Raji (cell line): ENCODE results near the gene NFE2L2.

Source experiments
- POLR2A ChIP-seq: IDR thresholded peaks from 2 replicates; pipeline ENCODE4 v1.6.1; 2011; ENCODE audit warnings: low read depth, low read length, control low read depth; ENCODE audit not compliant: insufficient read depth

NFE2L2 gene

GRCh38 chr2:177201919-177202346, 62.6 kb downstream of the NFE2L2 start:
- no peak for TF ChIP-seq POLR2A

GRCh38 chr2:177195194-177195593, 69.3 kb downstream of the NFE2L2 start:
- TF ChIP-seq POLR2A = no peak

- no peak for TF ChIP-seq POLR2A
These were observed 71.3 kb downstream of the NFE2L2 start for GRCh38 chr2:177193240-177193639.

- TF ChIP-seq POLR2A = no peak
These were observed 71.7 kb downstream of the NFE2L2 start for GRCh38 chr2:177192788-177193187.

GRCh38 chr2:177190941-177191340, 73.6 kb downstream of the NFE2L2 start:
- TF ChIP-seq POLR2A = no peak

GRCh38 chr2:177188482-177189469, 75.8 kb downstream of the NFE2L2 start:
- no peak for TF ChIP-seq POLR2A

- TF ChIP-seq POLR2A = no peak
These were observed 76.8 kb downstream of the NFE2L2 start for GRCh38 chr2:177187631-177188312.

GRCh38 chr2:177184606-177185005, 79.9 kb downstream of the NFE2L2 start:
- no peak for TF ChIP-seq POLR2A

- no peak for TF ChIP-seq POLR2A
These were observed 80.7 kb downstream of the NFE2L2 start for GRCh38 chr2:177183860-177184259.
